Lower leg skin (tissue), 3 donors: ENCODE measurements around the gene WEE2.

Experiments
- POLR2A ChIP-seq, 2 donors: fragments of 450-650 bp; IDR thresholded peaks; one replicate each; pipeline ENCODE4 v1.6.1; 2016 to 2017; ENCODE audit warnings: antibody characterized with exemption in 2 of 2, mild to moderate bottlenecking in 1 of 2, moderate library complexity in 1 of 2
- TF ChIP-seq, protein P1 (sequence below), 3 donors: fragments of 450-650 bp; IDR thresholded peaks; one replicate each; pipeline ENCODE4 v1.5.1; 2016; ENCODE audit warnings: antibody characterized with exemption in 3 of 3, mild to moderate bottlenecking in 3 of 3, moderate library complexity in 2 of 3

GRCh38 chr7:141673346-141673745 is 34.8 kb upstream of the WEE2 start:
- TF ChIP-seq, protein P1, sequence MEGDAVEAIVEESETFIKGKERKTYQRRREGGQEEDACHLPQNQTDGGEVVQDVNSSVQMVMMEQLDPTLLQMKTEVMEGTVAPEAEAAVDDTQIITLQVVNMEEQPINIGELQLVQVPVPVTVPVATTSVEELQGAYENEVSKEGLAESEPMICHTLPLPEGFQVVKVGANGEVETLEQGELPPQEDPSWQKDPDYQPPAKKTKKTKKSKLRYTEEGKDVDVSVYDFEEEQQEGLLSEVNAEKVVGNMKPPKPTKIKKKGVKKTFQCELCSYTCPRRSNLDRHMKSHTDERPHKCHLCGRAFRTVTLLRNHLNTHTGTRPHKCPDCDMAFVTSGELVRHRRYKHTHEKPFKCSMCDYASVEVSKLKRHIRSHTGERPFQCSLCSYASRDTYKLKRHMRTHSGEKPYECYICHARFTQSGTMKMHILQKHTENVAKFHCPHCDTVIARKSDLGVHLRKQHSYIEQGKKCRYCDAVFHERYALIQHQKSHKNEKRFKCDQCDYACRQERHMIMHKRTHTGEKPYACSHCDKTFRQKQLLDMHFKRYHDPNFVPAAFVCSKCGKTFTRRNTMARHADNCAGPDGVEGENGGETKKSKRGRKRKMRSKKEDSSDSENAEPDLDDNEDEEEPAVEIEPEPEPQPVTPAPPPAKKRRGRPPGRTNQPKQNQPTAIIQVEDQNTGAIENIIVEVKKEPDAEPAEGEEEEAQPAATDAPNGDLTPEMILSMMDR (IDR thresholded peaks at IDR 0.05) = no peak
- no peak for TF ChIP-seq POLR2A (IDR thresholded peaks at IDR 0.05)
